PC-3 (cell line): ENCODE data around the gene ZNF497. TPM values are rescaled to one million over a fixed set of nuclear protein-coding genes. Genes with fewer than 3 reads are reported as not detected.

Experiments used
- ATAC-seq: fragments of 200-7000 bp; cut with Tn5 transposase; 2 replicates; pipeline ENCODE4 v1.9.1; 2020; ENCODE audit warnings: mild to moderate bottlenecking, moderate library complexity
- BruUV-seq: library from RNA; stranded (reverse); fragments of 400-500 nt; replicated peaks from 2 replicates; lab custom pipeline; 2021; lab: Mats Ljungman, UMichigan
- CTCF ChIA-PET: fragments of 300-600 bp; sonication (Branson Sonifier 250); formaldehyde crosslinking; loops from one replicate; lab custom pipeline; 2022; ENCODE audit warnings: antibody characterized with exemption; lab: Charles Lee
- POLR2A ChIA-PET: fragments of 300-600 bp; sonication (Branson Sonifier 250); formaldehyde crosslinking; loops from one replicate; lab custom pipeline; 2022; ENCODE audit warnings: antibody characterized with exemption; ENCODE audit not compliant: unreplicated experiment; lab: Charles Lee
- DNase-seq: peaks from one replicate; pipeline ENCODE4 v3.0.0-alpha.2; 2015
- H2AFZ ChIP-seq: fragments of 300-600 bp; sonication (generic); 2 replicates; pipeline ENCODE4 v1.6.0; 2016; ENCODE audit warnings: antibody characterized with exemption, low read length
- H3F3A ChIP-seq: fragments of 300-600 bp; sonication (generic); one replicate; pipeline ENCODE4 v1.6.0; 2017; ENCODE audit warnings: antibody characterized with exemption, low read length, control low read depth, mild to moderate bottlenecking; ENCODE audit not compliant: unreplicated experiment
- H3K27ac ChIP-seq: fragments of 300-600 bp; sonication (generic); 2 replicates; pipeline ENCODE4 v1.5.1; 2016; ENCODE audit warnings: mild to moderate bottlenecking, low read length
- H3K27me3 ChIP-seq: fragments of 300-600 bp; sonication (generic); 2 replicates; pipeline ENCODE4 v1.6.1; 2016; ENCODE audit warnings: low read length, mixed read lengths
- H3K36me3 ChIP-seq: fragments of 300-600 bp; sonication (generic); 2 replicates; pipeline ENCODE4 v1.6.1; 2016; ENCODE audit warnings: low read depth, mixed run types, low read length, mixed read lengths
- H3K4me1 ChIP-seq: fragments of 300-600 bp; sonication (generic); 2 replicates; pipeline ENCODE4 v1.5.1; 2016; ENCODE audit warnings: low read length; ENCODE audit not compliant: insufficient read depth
- H3K4me2 ChIP-seq: fragments of 300-600 bp; sonication (generic); 2 replicates; pipeline ENCODE4 v1.6.0; 2016; ENCODE audit warnings: low read length
- H3K4me3 ChIP-seq: fragments of 300-600 bp; sonication (generic); 2 replicates; pipeline ENCODE4 v1.5.1; 2016; ENCODE audit warnings: mild to moderate bottlenecking, low read length, mixed read lengths
- H3K79me2 ChIP-seq: fragments of 300-600 bp; sonication (generic); 2 replicates; pipeline ENCODE4 v1.6.1; 2017; ENCODE audit warnings: low read length, mixed read lengths
- H3K9ac ChIP-seq: fragments of 300-600 bp; sonication (generic); 2 replicates; pipeline ENCODE4 v1.6.0; 2016; ENCODE audit warnings: mild to moderate bottlenecking, low read length
- H3K9me2 ChIP-seq: fragments of 300-600 bp; sonication (generic); replicated peaks from 2 replicates; pipeline ENCODE4 v1.6.1; 2016; ENCODE audit warnings: mixed run types, low read length, mixed read lengths
- H3K9me3 ChIP-seq: fragments of 300-600 bp; sonication (generic); 2 replicates; pipeline ENCODE4 v1.6.1; 2016; ENCODE audit warnings: low read length, mixed read lengths
- H4K20me1 ChIP-seq: fragments of 300-600 bp; sonication (generic); 2 replicates; pipeline ENCODE4 v1.6.1; 2016; ENCODE audit warnings: low read length, mixed read lengths
- CTCF ChIP-seq: fragments of 300-600 bp; sonication (generic); conservative IDR thresholded peaks from 2 replicates; pipeline ENCODE4 v1.5.1; 2017; ENCODE audit warnings: antibody characterized with exemption, low read depth, mild to moderate bottlenecking, low read length
- EZH2 ChIP-seq: fragments of 300-600 bp; sonication (generic); IDR thresholded peaks from one replicate; pipeline ENCODE4 v1.6.1; 2017; ENCODE audit warnings: antibody characterized with exemption, mild to moderate bottlenecking, low read length; ENCODE audit not compliant: unreplicated experiment
- EZH2phosphoT487 ChIP-seq: fragments of 300-600 bp; sonication (generic); IDR thresholded peaks from 2 replicates; pipeline ENCODE4 v1.6.1; 2018; ENCODE audit warnings: mild to moderate bottlenecking, antibody characterized with exemption, low read length, borderline replicate concordance
- intact Hi-C: fragments of 100-400 bp; cut with micrococcal nuclease; formaldehyde crosslinking; loops from 2 replicates; pipeline ENCODE4 v1.9.0; 2023
- total RNA-seq: library from RNA; depleted of rRNA; stranded (reverse); fragments of >200 nt; gene quantifications from 2 replicates; pipeline ENCODE4 v1.2.3, GENCODE V29; 2014

The ZNF497 gene
- total RNA-seq, 1 experiment from 2014 or later: 2.2 TPM

GRCh38 chr19:58380662-58381459 lies 18.3 kb upstream of the ZNF497 start, which contains the start of gene ZNF837:
TSS of gene ZNF837 (minus strand) at chr19:58381030. CDS start at chr19:58369332, 11,698 bp downstream.
- BruUV-seq: no TSS peak
- Histone ChIP-seq H3K27ac (peak within 1 kb of the TSS; percentile 73), H3K27me3 (no peaks in the 10 kb centered on the region), H3K9me3 (no peaks in the 10 kb centered on the region), H3F3A (no peaks in the 10 kb centered on the region), H3K9ac (peak within 1 kb of the TSS; percentile 90), H3K4me1 (peaks cover 19% of the 10 kb centered on the region), H3K36me3 (no peaks in the 10 kb centered on the region), H3K9me2 (no peaks in the 10 kb centered on the region), H3K79me2 (peaks cover 21% of the 10 kb centered on the region), H4K20me1 (no peaks in the 10 kb centered on the region), H2AFZ (peak within 1 kb of the TSS; percentile 71), H3K4me2 (peak within 1 kb of the TSS; percentile 92), H3K4me3 (peak within 1 kb of the TSS; percentile 79)
- ChIA-PET CTCF (interaction anchor here (1.1 kb wide), 1 partner anchor 139 kb away, joined by 9 read pairs; the partner anchor contains the start of gene ZBTB45), POLR2A (interaction anchor here (0.7 kb wide), 1 partner anchor 21 kb away, joined by 6 read pairs; no protein-coding TSS in a partner anchor)
- TF ChIP-seq EZH2 (no peak), CTCF (no peak), EZH2phosphoT487 (no peak)
- DNase-seq (peak; percentile 100), ATAC-seq (peak; percentile 91)
- intact Hi-C loops: loop anchor here (1.0 to 2.0 kb wide), 4 partner anchors 19 to 76 kb away; partner anchors contain the start of genes ERVK3-1, ZNF324B and ZNF497

GRCh38 chr19:58380037-58380661 lies 17.6 kb upstream of the ZNF497 start:
- H3K79me2 ChIP-seq: peaks cover 14% of the 10 kb centered on the region
- no peaks in the 10 kb centered on the region for H3K36me3 ChIP-seq
- H3K4me3 ChIP-seq: peak overlapping the region; percentile 79
- H3K4me1 ChIP-seq: peaks cover 15% of the 10 kb centered on the region
- CTCF ChIA-PET: interaction anchor here (0.6 kb wide), 1 partner anchor 23 kb away, joined by 3 read pairs; no protein-coding TSS in a partner anchor
- H3K9me3 ChIP-seq: no peaks in the 10 kb centered on the region
- intact Hi-C loops: loop anchor here (1.0 to 2.0 kb wide), 3 partner anchors 53 to 75 kb away; partner anchors contain the start of genes ERVK3-1 and ZNF324B
- H3K9ac ChIP-seq: peak overlapping the region; percentile 90
- peak overlapping the region; percentile 92 for H3K4me2 ChIP-seq
- H3F3A ChIP-seq: no peaks in the 10 kb centered on the region
- H3K27ac ChIP-seq: peak overlapping the region; percentile 73; the same call in 1 of the 2 replicates
- POLR2A ChIA-PET: no interaction called here
- no peaks in the 10 kb centered on the region for H3K27me3 ChIP-seq
- peak overlapping the region; percentile 71 for H2AFZ ChIP-seq
- H3K9me2 ChIP-seq: no peaks in the 10 kb centered on the region
- BruUV-seq: TSS peak; percentile 27
- no peaks in the 10 kb centered on the region for H4K20me1 ChIP-seq
- no peak for TF ChIP-seq EZH2phosphoT487
- TF ChIP-seq CTCF: no peak
- TF ChIP-seq EZH2: no peak
- DNase-seq (no peak), ATAC-seq (peak; percentile 1)
